HCT116 (cell line): ENCODE measurements around the gene GAB4. TPM values are rescaled to one million over a fixed set of nuclear protein-coding genes. Genes with fewer than 3 reads are reported as not detected.

ENCODE experiments used
- ATAC-seq: fragments of 200-7000 bp; cut with Tn5 transposase; 2 replicates; pipeline ENCODE4 v1.9.1; 2020; ENCODE audit warnings: mild to moderate bottlenecking, moderate library complexity
- BruUV-seq: library from RNA; stranded (reverse); fragments of 400-500 nt; replicated peaks from 2 replicates; lab custom pipeline; 2021; lab: Mats Ljungman, UMichigan
- CTCF ChIA-PET: fragments of 300-600 bp; sonication (Branson Sonifier 250); formaldehyde crosslinking; loops from one replicate; lab custom pipeline; 2021; ENCODE audit warnings: antibody characterized with exemption; lab: Charles Lee
- POLR2A ChIA-PET: fragments of 300-600, 350-600 bp; sonication (Branson Sonifier 250); formaldehyde crosslinking; loops from one replicate; lab custom pipeline; 2021; ENCODE audit warnings: antibody characterized with exemption; lab: Charles Lee
- RAD21 ChIA-PET, 2 experiments: fragments of 300-600 bp; sonication (Branson Sonifier 250); formaldehyde crosslinking; loops; one replicate each; lab custom pipeline; 2023; ENCODE audit warnings: low total read pairs in 2 of 2; ENCODE audit not compliant: uncharacterized antibody in 2 of 2, unreplicated experiment in 2 of 2, low non-redundant PET in 1 of 2; lab: Charles Lee
- DNase-seq: peaks from one replicate; pipeline ENCODE4 v3.0.0-alpha.2; 2010; ENCODE audit warnings: low read depth, low spot score
- H2AFZ ChIP-seq: fragments of 200-600 bp; shearing (Covaris generic), sonication (generic); 2 replicates; pipeline ENCODE4 v1.6.1; 2017; ENCODE audit warnings: low read depth, mixed run types, mixed read lengths, antibody characterized with exemption, low read length; ENCODE audit not compliant: poor library complexity, severe bottlenecking
- H3K27ac ChIP-seq: 2 replicates; pipeline ENCODE4 v1.5.1; 2012; ENCODE audit warnings: low read depth, low read length
- H3K27me3 ChIP-seq: fragments of 200-600 bp; sonication (generic); 2 replicates; pipeline ENCODE4 v1.6.1; 2016; ENCODE audit warnings: mixed run types, low read length, mixed read lengths; ENCODE audit not compliant: insufficient read depth
- H3K36me3 ChIP-seq, 2 experiments: fragments of 200-500 bp in 1 of 2; fragments of 200-600 bp in 1 of 2; sonication (Bioruptor generic) in 1 of 2; sonication (generic) in 1 of 2; 2 replicates each; pipeline versions ENCODE4 v1.5.1 to v1.6.1; 2014 to 2016; ENCODE audit warnings: low read length in 2 of 2, inconsistent platforms in 1 of 2, mixed read lengths in 1 of 2, mixed run types in 1 of 2; ENCODE audit not compliant: insufficient read depth in 2 of 2, control insufficient read depth in 1 of 2
- H3K4me1 ChIP-seq, 2 experiments: fragments of 200-600 bp in 1 of 2; sonication (generic) in 1 of 2; 2 replicates each; pipeline versions ENCODE4 v1.5.1 to v1.6.1; 2012 to 2017; ENCODE audit warnings: low read length in 2 of 2, inconsistent platforms in 1 of 2, mild to moderate bottlenecking in 1 of 2, mixed read lengths in 1 of 2, mixed run types in 1 of 2, moderate library complexity in 1 of 2; ENCODE audit not compliant: insufficient read depth in 2 of 2, control insufficient read depth in 1 of 2
- H3K4me2 ChIP-seq: fragments of 200-600 bp; sonication (generic); 2 replicates; pipeline ENCODE4 v1.6.1; 2017; ENCODE audit warnings: mixed run types, low read length, mixed read lengths
- H3K4me3 ChIP-seq, 2 experiments: fragments of 200-600 bp in 1 of 2; sonication (generic) in 1 of 2; replicated peaks in 1 of 2; 2 replicates each; pipeline ENCODE4 v1.5.1; 2011 to 2016; ENCODE audit warnings: low read length in 2 of 2, control low read depth in 1 of 2, low read depth in 1 of 2, mild to moderate bottlenecking in 1 of 2, mixed read lengths in 1 of 2, mixed run types in 1 of 2
- H3K79me2 ChIP-seq: fragments of 200-600 bp; sonication (generic); 2 replicates; pipeline ENCODE4 v1.6.1; 2017; ENCODE audit warnings: mild to moderate bottlenecking, mixed run types, low read length, moderate library complexity, mixed read lengths; ENCODE audit not compliant: insufficient read depth
- H3K9ac ChIP-seq: fragments of 200-600 bp; sonication (generic); 2 replicates; pipeline ENCODE4 v1.6.1; 2016; ENCODE audit warnings: low read length, mixed read lengths
- H3K9me2 ChIP-seq: fragments of 200-600 bp; sonication (generic), shearing (Covaris generic); 2 replicates; pipeline ENCODE4 v1.6.1; 2017; ENCODE audit warnings: mixed run types, mild to moderate bottlenecking, moderate library complexity; ENCODE audit not compliant: insufficient read depth
- H3K9me3 ChIP-seq, 2 experiments: fragments of 200-500 bp in 1 of 2; fragments of 200-600 bp in 1 of 2; sonication (Bioruptor generic) in 1 of 2; sonication (generic) in 1 of 2; 2 replicates each; pipeline ENCODE4 v1.6.1; 2014 to 2017; ENCODE audit warnings: low read length in 2 of 2, mixed read lengths in 2 of 2, inconsistent platforms in 1 of 2, low read depth in 1 of 2, mild to moderate bottlenecking in 1 of 2, mixed run types in 1 of 2, moderate library complexity in 1 of 2; ENCODE audit not compliant: control insufficient read depth in 1 of 2, insufficient read depth in 1 of 2
- H4K20me1 ChIP-seq: fragments of 200-600 bp; sonication (generic), shearing (Covaris generic); 2 replicates; pipeline ENCODE4 v1.6.1; 2017; ENCODE audit warnings: mixed run types, mild to moderate bottlenecking, moderate library complexity; ENCODE audit not compliant: insufficient read depth
- ATF3 ChIP-seq: IDR thresholded peaks from 2 replicates; pipeline ENCODE4 v1.6.1; 2012
- CEBPB ChIP-seq: IDR thresholded peaks from 2 replicates; pipeline ENCODE4 v1.6.1; 2012; ENCODE audit warnings: low read depth
- CTCF ChIP-seq, 3 experiments: fragments of 200-600 bp in 1 of 3; sonication (generic) in 1 of 3; IDR thresholded peaks in 2 of 3; conservative IDR thresholded peaks in 1 of 3; 2 replicates each; pipeline ENCODE4 v1.5.1; 2012 to 2017; ENCODE audit warnings: low read depth in 2 of 3, low read length in 2 of 3, antibody characterized with exemption in 1 of 3, borderline replicate concordance in 1 of 3, control low read depth in 1 of 3, mild to moderate bottlenecking in 1 of 3, mixed read lengths in 1 of 3, mixed run types in 1 of 3, moderate library complexity in 1 of 3; ENCODE audit not compliant: insufficient read depth in 1 of 3
- EGR1 ChIP-seq: IDR thresholded peaks from 2 replicates; pipeline ENCODE4 v1.6.1; 2012; ENCODE audit warnings: low read depth
- ELF1 ChIP-seq: IDR thresholded peaks from 2 replicates; pipeline ENCODE4 v1.6.1; 2012; ENCODE audit warnings: low read depth, borderline replicate concordance
- EZH2 ChIP-seq: fragments of 200-600 bp; sonication (generic); IDR thresholded peaks from 2 replicates; pipeline ENCODE4 v1.6.1; 2017; ENCODE audit warnings: antibody characterized with exemption, mixed run types
- FOSL1 ChIP-seq: IDR thresholded peaks from 2 replicates; pipeline ENCODE4 v1.6.1; 2012; ENCODE audit warnings: low read depth
- MAX ChIP-seq: IDR thresholded peaks from 2 replicates; pipeline ENCODE4 v1.6.1; 2012
- POLR2A ChIP-seq: IDR thresholded peaks from 2 replicates; pipeline ENCODE4 v1.7.0; 2011; ENCODE audit warnings: borderline replicate concordance; ENCODE audit not compliant: insufficient read depth, insufficient read length; ENCODE audit errors: extremely low read depth
- RAD21 ChIP-seq: IDR thresholded peaks from 2 replicates; pipeline ENCODE4 v1.6.1; 2012; ENCODE audit warnings: low read depth, mild to moderate bottlenecking
- REST ChIP-seq: IDR thresholded peaks from 2 replicates; pipeline ENCODE4 v1.6.1; 2012; ENCODE audit warnings: low read depth
- SIN3A ChIP-seq: IDR thresholded peaks from 2 replicates; pipeline ENCODE4 v1.6.1; 2012; ENCODE audit warnings: low read depth
- SP1 ChIP-seq: IDR thresholded peaks from 2 replicates; pipeline ENCODE4 v1.6.1; 2012; ENCODE audit warnings: low read depth
- SRF ChIP-seq: IDR thresholded peaks from 2 replicates; pipeline ENCODE4 v1.6.1; 2012; ENCODE audit warnings: low read depth
- YY1 ChIP-seq: IDR thresholded peaks from 2 replicates; pipeline ENCODE4 v1.6.1; 2011; ENCODE audit warnings: low read length, low read depth, moderate library complexity, mild to moderate bottlenecking; ENCODE audit not compliant: insufficient replicate concordance; ENCODE audit errors: extremely low read depth
- ZFX ChIP-seq: fragments of 450-650 bp; IDR thresholded peaks from 2 replicates; pipeline ENCODE4 v1.6.1; 2017
- ZNF274 ChIP-seq: fragments of 200-500 bp; sonication (Bioruptor generic); IDR thresholded peaks from 2 replicates; pipeline ENCODE4 v1.6.1; 2014; ENCODE audit warnings: mild to moderate bottlenecking, low read depth, low read length, inconsistent platforms
- intact Hi-C: fragments of 100-400 bp; cut with micrococcal nuclease; formaldehyde crosslinking; loops from 2 replicates; pipeline ENCODE4 v1.10.0; 2022
- total RNA-seq: library from RNA; stranded (reverse); gene quantifications from one replicate; pipeline ENCODE4 v1.2.1, GENCODE V29; 2021; ENCODE audit not compliant: unreplicated experiment

GAB4 gene
- total RNA-seq, 1 experiment from 2014 or later: not detected

GRCh38 chr22:17013396-17014100 is 5.5 kb upstream of the GAB4 start:
- no peaks in the 10 kb centered on the region for H3K79me2 ChIP-seq
- intact Hi-C loops: no loop called here
- H4K20me1 ChIP-seq: no peaks in the 10 kb centered on the region
- no peaks in the 10 kb centered on the region for H3K9me2 ChIP-seq
- H3K4me1 ChIP-seq: peaks cover 0 to 4% of the 10 kb centered on the region in 2 experiments; a peak in 1 of 4 replicates
- no TSS peak for BruUV-seq
- no peaks in the 10 kb centered on the region for H3K9me3 ChIP-seq
- CTCF ChIA-PET: no interaction called here
- no peak for DNase-seq
- no peak for ATAC-seq
- H3K9ac ChIP-seq: no peak overlapping the region
- POLR2A ChIA-PET: no interaction called here
- RAD21 ChIA-PET: no interaction called here
- H3K36me3 ChIP-seq: no peaks in the 10 kb centered on the region
- TF ChIP-seq POLR2A (no peak), CEBPB (no peak), SP1 (no peak), EGR1 (no peak), REST (no peak), SIN3A (no peak), MAX (no peak), YY1 (no peak), CTCF (IDR thresholded peaks at IDR 0.05 in 2 of 3, conservative IDR thresholded peaks at IDR 0.05 in 1 of 3; ENCODE audit: borderline replicate concordance in 1 of 3, insufficient read depth in 1 of 3, low read depth in 2 of 3, low read length in 2 of 3) (no peak), RAD21 (no peak), ZFX (no peak), FOSL1 (no peak), ELF1 (no peak), ZNF274 (no peak), SRF (no peak), EZH2 (no peak), ATF3 (no peak)
- H3K4me3 ChIP-seq: no peak overlapping the region
- H3K4me2 ChIP-seq: no peak overlapping the region
- H2AFZ ChIP-seq: no peak overlapping the region
- H3K27me3 ChIP-seq: no peaks in the 10 kb centered on the region
- H3K27ac ChIP-seq: no peak overlapping the region
